Activated CD4-positive, alpha-beta T cell treated with anti-CD3 and anti-CD28 coated beads, Interleukin-2, amount 50 U/mL, for 4 hours (primary cell): ENCODE measurements around the gene UBTD1.
"Not testable (repeated sequence)": the region's sequence is repeated elsewhere in the genome, so short reads cannot be mapped to it uniquely, and the experiment has no call there.

Source experiments
- DNase-seq, 2 experiments: peaks; one replicate each; pipeline ENCODE4 v3.0.0-alpha.2; 2020

Gene UBTD1

GRCh38 chr10:97567891-97568290, 69.2 kb downstream of the UBTD1 start:
- DNase-seq = no peak

- no peak for DNase-seq
Observed at GRCh38 chr10:97570146-97570788, 71.5 kb downstream of the UBTD1 start.

DNA sequence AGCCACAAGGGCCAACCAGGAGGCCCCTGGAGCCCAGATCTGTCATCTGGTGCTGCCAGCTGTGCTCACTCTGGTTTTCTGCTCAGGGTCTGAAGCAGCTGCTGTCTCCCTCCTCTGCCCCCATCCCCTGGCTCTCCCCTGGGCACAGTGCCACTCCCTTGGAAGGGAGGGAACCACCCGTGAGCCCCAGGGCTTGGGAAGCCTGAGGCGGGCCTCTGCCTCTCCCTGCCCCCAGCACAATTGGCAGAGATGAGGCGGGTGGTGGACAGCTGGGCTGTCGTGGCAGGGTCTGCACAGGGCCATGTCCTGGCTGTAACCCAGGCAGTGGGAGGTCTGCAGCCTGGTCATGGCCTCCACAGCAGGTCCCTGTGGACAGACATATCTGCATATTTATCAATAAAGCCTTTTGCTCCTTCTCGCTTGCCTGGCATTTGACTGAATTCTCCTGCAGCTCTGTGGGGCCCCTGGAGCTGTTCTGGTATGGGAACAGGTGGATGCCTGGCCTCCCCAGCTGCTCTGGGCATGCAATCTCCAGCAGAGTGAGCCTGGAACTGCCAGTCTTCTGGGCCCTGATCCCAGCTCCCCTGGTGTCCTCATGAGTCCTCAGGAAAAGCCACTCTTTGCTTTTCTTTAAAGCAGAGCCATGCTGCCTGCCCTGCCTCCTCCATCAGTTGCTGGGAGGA, 72.2 kb downstream of the UBTD1 start:
- no peak for DNase-seq

- no peak for DNase-seq
Observed at GRCh38 chr10:97571622-97572021, 72.9 kb downstream of the UBTD1 start.

- DNase-seq = peak; percentile 32
Observed at GRCh38 chr10:97572214-97572989, 73.7 kb downstream of the UBTD1 start, which contains the start of gene ANKRD2. TSS of gene ANKRD2 (plus strand) at chr10:97572779. CDS start at chr10:97572789, 10 bp downstream.

- DNase-seq = no peak
Observed at GRCh38 chr10:97573021-97573420, 74.3 kb downstream of the UBTD1 start.

DNA sequence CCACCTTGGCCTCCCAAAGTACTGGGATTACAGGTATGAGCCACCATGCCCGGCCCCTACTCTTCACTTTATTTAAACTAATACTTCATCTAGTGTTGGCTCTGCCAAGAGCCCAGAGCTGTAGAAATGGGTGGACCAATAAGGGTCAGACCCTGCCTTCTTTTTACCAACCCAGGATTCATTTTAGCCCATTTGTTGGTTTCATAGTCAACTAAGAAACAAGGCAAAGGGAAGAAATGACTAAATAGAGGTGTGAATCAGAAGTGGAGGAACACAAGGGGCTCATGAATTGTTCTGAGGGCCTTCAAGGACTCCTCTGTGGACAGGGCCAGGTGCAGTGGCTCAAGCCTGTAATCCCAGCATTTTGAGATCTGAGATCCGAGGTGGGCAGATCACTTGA, 74.9 kb downstream of the UBTD1 start:
- no peak for DNase-seq

DNA sequence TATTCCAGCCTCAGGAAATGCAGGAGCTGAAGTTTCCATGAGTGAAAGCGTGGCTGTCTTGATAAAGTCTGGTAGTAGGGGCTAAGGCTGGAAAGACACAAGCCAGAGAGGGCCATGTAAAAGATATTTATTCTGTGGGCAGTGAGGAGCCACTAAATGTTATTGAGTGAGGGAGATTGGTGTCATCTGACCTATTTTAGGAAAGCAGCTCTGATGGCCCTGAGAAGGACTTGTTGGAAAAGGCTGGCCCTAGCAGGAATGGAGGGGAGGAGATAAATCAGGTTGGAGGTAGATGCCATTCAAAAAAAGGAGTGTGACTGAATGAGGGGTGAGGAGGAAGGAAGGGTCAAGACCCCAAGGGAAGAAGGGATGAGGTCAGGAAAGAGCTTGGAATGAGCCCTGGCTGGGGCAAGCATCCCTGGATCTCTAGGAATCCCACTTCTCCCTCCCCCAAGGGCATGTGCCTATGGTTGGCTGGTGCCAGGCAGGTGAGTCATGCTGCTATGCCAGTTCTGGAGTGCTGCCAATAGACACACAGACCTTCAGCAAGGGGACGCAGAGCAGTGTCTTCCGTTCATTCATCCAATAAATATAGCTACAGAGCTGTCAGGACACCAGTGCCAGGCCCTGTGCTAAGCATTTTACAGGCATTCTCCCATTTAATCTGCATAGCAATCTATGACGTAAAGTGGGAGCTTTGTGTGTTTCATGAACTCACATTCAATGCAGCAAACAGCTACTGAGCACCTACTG, 75.8 kb downstream of the UBTD1 start:
- no peak for DNase-seq

DNA sequence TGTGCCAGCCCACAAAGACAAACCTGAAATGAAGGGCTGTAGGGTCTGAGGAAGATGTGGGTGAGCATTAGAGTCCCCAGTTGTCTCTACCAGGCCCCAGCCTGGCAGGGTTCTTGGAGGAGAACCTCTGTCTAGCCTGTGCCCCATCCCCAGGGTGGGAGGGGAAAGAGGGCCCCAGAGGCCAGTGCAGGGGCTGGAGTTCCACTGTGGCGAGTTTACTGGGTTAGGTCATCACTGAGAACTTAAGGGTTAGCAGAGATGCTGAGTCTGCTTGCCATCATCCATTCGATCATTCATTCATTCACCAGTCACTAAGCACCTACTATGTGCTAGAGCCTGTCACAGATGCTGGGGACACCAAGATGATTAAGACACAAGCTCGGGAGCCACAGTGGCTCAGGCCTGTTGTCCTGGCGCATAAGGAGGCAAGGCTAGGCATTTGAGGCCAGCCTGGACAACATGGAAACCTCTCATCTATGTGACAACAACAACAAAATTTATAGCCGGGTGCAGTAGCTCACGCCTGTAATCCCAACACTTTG, 76.5 kb downstream of the UBTD1 start:
- no peak for DNase-seq

GRCh38 chr10:97576487-97576886, 77.8 kb downstream of the UBTD1 start:
- not testable (repeated sequence) for DNase-seq

- no peak for DNase-seq
Observed at GRCh38 chr10:97577701-97578100, 79.0 kb downstream of the UBTD1 start.

DNA sequence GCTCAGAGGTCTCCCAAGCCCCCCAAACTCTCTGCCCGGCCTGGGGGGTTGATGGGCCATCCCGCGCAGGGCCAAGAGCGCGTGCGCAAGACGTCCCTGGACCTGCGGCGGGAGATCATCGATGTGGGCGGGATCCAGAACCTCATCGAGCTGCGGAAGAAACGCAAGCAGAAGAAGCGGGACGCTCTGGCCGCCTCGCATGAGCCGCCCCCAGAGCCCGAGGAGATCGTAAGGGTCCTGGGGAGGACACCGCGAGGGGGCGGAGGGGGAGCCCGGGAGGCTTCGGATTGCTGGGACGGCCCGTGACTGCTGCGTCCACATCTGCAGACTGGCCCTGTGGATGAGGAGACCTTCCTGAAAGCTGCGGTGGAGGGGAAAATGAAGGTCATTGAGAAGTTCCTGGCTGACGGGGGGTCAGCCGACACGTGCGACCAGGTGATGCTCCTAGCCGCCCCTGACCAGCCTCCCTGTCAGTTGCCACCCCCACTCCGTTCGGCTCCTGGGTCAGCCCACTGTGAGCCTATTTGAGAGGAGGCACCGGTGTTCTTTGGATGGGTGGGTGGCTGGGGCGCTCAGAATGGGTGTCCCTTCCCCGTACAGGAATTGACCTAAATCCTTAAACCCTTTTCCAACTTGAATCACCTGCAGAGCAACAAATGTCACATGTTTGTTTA, 79.6 kb downstream of the UBTD1 start:
- DNase-seq = no peak

DNA sequence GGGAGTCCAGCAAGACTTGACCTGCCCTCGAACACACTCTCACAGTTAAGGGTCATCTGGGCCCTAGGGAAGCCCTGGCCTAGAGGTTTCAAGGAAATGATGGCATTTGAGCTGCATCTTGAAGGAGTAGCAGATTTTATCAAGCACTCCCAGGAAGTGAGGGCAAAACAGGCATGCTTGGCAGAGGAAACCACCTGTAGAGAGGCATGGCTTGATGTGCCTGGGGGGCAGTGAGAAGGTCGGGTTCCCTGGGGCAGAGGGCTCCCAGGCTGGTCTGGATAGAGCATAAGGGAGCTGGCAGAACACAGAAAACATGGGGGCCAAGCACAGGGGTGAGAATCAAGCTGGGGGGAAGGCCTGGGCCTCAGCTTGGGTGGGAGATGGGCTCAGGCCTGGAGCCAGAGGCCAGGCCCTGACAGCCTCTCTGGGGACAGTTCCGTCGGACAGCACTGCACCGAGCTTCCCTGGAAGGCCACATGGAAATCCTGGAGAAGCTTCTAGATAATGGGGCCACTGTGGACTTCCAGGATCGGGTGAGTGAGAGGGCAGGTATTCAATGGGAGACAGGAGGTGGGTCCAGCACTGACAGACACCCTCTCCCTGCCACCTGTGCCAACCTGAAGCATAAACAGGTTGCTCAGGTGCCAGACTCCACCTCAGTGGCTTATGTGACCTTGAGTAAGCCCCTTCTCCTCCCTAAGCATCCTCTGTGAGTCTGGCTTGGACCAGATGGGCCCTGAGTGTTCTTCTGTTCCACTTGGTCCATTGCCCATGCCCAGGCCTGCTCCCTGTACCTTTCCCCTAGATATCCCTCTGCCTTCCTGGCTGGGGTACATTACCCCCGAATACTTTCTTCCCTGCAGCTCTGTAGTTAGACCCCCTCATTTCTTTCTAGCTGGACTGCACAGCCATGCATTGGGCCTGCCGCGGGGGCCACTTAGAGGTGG, 82.0 kb downstream of the UBTD1 start:
- no peak for DNase-seq

- no peak for DNase-seq
Observed at GRCh38 chr10:97582169-97582568, 83.4 kb downstream of the UBTD1 start.

- no peak for DNase-seq
Observed at GRCh38 chr10:97583476-97583875, 84.8 kb downstream of the UBTD1 start.

DNA sequence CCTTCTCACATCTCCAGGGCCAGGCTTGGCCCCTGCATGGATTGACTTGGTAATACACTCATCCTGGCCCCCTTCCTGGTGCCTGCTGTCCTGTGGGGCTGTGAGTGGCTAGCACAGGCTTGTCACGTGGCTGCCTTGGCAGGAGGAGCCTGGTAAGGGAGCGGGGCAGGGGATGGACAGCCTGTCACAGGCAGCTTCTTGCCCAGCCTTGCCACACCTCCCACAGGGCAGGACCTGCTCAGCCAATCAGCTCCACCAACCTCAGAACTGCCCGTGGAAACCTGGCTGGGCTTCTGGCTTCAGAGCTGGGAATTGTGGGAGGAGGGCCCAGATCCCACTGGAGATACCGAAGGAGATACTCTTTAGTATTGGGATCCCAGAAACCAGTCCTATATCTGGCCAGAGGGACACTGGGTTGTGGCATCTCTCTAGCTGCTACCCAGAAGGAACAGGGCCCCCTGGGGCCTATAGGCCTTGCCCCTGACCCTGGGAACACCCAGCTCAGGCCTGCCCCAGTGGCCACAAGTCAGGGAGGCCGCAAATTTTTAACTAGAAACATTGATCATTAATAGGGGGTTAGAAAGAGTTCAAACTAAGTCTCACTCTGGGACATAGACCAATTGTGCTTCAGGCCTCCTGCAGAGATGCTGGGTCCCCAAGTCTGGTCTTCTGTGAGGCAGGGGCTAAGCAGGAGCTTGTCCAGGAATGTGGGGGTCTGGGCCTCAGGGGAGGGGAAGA, 85.5 kb downstream of the UBTD1 start, which contains the start of gene HOGA1:
Gene HOGA1, plus strand, starts transcription at position 330 of the 738 bp plus-strand sequence. Its CDS starts 315 bp downstream, at position 645.
- DNase-seq = no peak

DNA sequence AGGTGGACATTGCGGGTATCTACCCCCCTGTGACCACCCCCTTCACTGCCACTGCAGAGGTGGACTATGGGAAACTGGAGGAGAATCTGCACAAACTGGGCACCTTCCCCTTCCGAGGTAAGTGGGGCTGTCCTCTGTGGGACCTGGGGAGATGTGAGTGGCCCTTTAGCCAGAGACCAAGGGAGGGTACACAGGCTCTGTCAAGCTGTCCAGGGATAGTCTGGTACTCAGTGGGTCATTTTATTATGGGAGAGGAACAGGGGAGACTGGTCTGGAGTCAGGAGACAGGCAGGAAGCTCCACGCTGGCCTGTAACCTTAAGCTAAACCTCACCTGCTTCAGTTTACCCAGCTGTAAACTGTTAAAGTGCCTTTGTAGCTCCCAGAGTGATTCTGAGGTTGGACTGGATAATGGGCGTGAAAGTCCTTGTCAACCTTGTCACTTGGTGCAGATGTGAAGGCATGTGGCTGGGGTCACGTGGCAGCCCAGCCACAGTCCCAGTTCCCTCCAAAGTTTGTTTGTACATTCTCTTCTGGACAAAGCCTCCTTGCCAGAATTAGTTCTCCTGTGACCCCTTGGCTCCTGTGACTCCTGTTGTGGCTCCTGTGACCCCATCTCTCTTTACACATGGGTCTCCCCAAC, 86.2 kb downstream of the UBTD1 start:
- DNase-seq = no peak

DNA sequence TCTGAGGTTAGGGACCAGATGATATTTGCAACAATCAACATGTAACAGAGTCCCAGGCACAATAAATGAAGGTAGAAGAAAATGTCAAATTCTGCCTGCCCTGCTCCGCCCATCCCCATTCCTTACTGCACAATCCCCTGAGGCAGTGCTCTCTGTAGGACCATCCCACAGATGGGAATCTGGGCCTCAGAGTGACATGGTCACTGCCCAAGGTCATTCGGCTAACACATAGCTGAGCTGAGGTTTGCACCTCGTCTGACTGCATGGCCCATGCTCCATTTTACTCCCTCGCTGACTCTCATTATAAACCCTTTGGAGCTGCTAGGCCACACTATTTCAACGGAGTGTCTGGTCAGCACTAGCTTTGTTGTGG, 86.7 kb downstream of the UBTD1 start:
- no peak for DNase-seq

GRCh38 chr10:97587183-97587582, 88.5 kb downstream of the UBTD1 start:
- no peak for DNase-seq

- no peak for DNase-seq
Observed at GRCh38 chr10:97589479-97589878, 90.8 kb downstream of the UBTD1 start, which contains the start of gene C10orf62. TSS of gene C10orf62 (plus strand) at chr10:97589721. CDS start at chr10:97589898, 177 bp downstream.
